Measurements from ENCODE around the gene TREX2. TPM values are rescaled to one million over a fixed set of nuclear protein-coding genes. Genes with fewer than 3 reads are reported as not detected.

The TREX2 gene
- total and polyA plus RNA-seq, 2 donors from 2014 or later = 0.67 to 1.4 TPM

DNA sequence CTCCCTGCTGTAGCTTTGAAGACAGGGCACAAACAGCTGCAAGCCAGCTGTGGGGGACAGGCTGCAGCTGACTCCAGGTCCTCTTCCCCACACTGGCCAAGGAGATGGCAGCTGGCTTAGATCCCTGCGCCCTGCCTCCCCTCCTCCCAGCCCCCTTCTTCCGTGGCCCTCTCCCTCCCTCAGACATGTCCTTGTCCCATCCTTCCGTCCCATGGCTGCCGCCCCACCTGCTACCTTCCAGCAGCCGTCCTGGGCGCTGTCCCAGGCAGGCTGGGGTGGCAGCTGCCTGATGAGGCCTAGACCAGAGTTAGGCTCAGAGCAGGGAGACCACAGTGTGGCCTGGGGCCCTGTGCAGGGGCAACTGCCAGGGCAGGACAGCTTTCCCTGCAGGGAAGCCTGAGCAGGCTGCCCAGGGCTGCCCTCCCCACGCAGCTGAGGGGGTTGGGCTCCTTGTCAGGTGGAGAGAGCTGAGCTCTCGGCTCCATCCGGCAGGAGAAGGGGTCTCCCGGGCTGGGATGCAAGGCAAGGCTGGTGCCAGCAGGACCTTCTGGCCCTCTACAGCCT, 45.6 kb upstream of the TREX2 start:
- FAIRE-seq (no peak), DNase-seq (peak in 3 of 5 donors; percentile 32 to 57 (median 53))
- Histone ChIP-seq H3K4me3 (ENCODE audit: low read length in 3 of 3) (no peak overlapping the region), H3K27me3 (ENCODE audit: control insufficient read depth, insufficient read depth, low read length) (no peaks in the 10 kb centered on the region), H3K27ac (ENCODE audit: low read depth in 2 of 2, low read length in 2 of 2) (no peak overlapping the region), H3K9me3 (ENCODE audit: control insufficient read depth in 2 of 3, insufficient read depth in 1 of 3, low read length in 3 of 3) (no peaks in the 10 kb centered on the region), H3K9ac (ENCODE audit: low read length in 3 of 3) (no peak overlapping the region), H3K4me1 (ENCODE audit: control insufficient read depth in 2 of 3, insufficient read depth in 2 of 3, low read depth in 1 of 3, low read length in 3 of 3) (peaks cover 0 to 13% (median 0%) of the 10 kb centered on the region in 3 donors), H3K36me3 (ENCODE audit: control insufficient read depth in 2 of 3, insufficient read depth in 3 of 3, low read length in 3 of 3) (no peaks in the 10 kb centered on the region)
- intact Hi-C loops (cut with DNase I) = no loop called here
- TF ChIP-seq CTCF (IDR thresholded peaks at IDR 0.05; ENCODE audit: borderline replicate concordance, extremely low read depth, insufficient read depth) = no peak

DNA sequence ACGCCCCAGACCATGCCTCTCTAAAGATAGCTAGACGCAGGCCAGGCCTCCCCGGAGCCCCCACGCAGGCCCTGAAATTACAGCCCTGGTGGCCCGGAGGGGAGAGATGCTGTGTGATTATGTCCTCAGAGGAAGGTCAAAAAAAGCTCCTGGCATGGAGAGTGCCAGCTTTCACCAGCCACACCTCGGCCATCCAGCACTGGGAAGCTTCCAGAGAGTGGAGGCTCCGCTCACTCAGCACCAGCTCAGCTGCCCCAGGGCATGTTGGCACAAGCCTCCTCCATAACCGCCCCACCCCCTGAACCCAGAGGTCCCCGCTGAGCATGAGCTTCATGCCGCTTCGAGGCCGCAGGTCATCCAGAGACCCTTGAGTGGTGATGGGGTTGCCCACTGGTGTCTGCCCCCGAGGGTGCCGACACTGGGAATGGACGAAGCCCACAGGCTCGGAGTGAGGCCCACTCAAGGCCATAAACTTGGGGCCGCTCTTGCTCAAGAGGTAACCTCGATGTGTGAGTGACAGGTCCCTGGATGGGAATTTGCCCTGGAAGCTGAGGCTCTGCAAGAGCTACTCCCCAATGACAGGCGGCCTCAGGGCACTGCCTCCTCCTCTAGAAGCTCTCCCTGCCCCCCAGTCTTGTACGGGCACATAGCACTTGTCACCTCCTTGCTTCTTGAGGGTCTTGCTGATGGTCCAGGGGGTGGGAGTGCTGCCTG, 44.5 kb upstream of the TREX2 start:
- peaks cover 0 to 13% (median 0%) of the 10 kb centered on the region in 3 donors for H3K4me1 ChIP-seq (ENCODE audit: control insufficient read depth in 2 of 3, insufficient read depth in 2 of 3, low read depth in 1 of 3, low read length in 3 of 3)
- no peak for DNase-seq
- no peak overlapping the region for H3K27ac ChIP-seq (ENCODE audit: low read depth in 2 of 2, low read length in 2 of 2)
- no peaks in the 10 kb centered on the region for H3K36me3 ChIP-seq (ENCODE audit: control insufficient read depth in 2 of 3, insufficient read depth in 3 of 3, low read length in 3 of 3)
- no peak overlapping the region for H3K4me3 ChIP-seq (ENCODE audit: low read length in 3 of 3)
- no peak overlapping the region for H3K9ac ChIP-seq (ENCODE audit: low read length in 3 of 3)
- H3K27me3 ChIP-seq (ENCODE audit: control insufficient read depth, insufficient read depth, low read length) = no peaks in the 10 kb centered on the region
- FAIRE-seq = no peak
- no peaks in the 10 kb centered on the region for H3K9me3 ChIP-seq (ENCODE audit: control insufficient read depth in 2 of 3, insufficient read depth in 1 of 3, low read length in 3 of 3)
- TF ChIP-seq CTCF (IDR thresholded peaks at IDR 0.05; ENCODE audit: borderline replicate concordance, extremely low read depth, insufficient read depth) = no peak
- intact Hi-C loops (cut with DNase I) = no loop called here

DNA sequence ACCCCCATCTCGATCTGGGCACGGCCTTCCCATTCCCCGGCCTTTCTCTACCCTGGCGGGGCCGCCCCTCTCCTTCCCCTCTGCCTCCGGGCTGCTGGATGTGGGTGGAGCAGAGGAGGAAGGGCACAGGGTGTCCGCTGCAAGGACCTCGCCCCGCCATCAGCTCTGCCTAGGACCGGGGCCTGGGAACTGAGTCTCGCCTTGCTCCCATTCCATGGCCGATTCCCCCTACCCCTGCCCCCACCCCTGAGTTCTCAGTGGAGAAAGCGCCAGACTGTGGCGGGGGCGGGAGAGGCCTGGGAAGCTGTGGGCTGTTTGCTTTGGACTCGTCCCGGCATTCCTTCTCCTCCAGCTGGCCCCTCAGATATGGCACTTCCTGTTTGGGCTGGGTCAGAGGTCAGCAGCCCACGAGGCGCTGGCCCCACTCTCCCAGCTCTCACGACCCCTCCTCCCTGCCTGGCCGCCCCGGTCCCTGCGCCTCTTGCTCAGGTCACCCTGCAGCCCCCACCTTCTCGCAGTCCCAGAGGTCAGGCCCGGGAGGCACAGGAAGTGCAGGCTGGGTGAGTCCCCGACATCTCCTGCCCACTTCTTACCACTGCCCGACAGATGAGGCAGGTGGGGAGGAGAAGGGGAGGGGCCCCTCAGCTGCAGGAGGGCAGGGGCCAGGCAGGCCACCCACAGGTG, 42.5 kb upstream of the TREX2 start:
- no peak for TF ChIP-seq CTCF (IDR thresholded peaks at IDR 0.05; ENCODE audit: borderline replicate concordance, extremely low read depth, insufficient read depth)
- no peak for FAIRE-seq
- Histone ChIP-seq H3K4me1 (ENCODE audit: control insufficient read depth in 2 of 3, insufficient read depth in 2 of 3, low read depth in 1 of 3, low read length in 3 of 3) (peaks cover 0 to 13% (median 0%) of the 10 kb centered on the region in 3 donors), H3K27ac (ENCODE audit: low read depth in 2 of 2, low read length in 2 of 2) (peak overlapping the region; percentile 43 to 52), H3K9ac (ENCODE audit: low read length in 3 of 3) (no peak overlapping the region), H3K36me3 (ENCODE audit: control insufficient read depth in 2 of 3, insufficient read depth in 3 of 3, low read length in 3 of 3) (no peaks in the 10 kb centered on the region), H3K27me3 (ENCODE audit: control insufficient read depth, insufficient read depth, low read length) (no peaks in the 10 kb centered on the region), H3K4me3 (ENCODE audit: low read length in 3 of 3) (no peak overlapping the region), H3K9me3 (ENCODE audit: control insufficient read depth in 2 of 3, insufficient read depth in 1 of 3, low read length in 3 of 3) (no peaks in the 10 kb centered on the region)
- DNase-seq = peak; percentile 61 to 90 (median 72)
- intact Hi-C loops (cut with DNase I) = no loop called here

Data from kidney (tissue), 14 donors.